Measurements from ENCODE around the gene BTBD2.
"Not testable (repeated sequence)": the region's sequence is repeated elsewhere in the genome, so short reads cannot be mapped to it uniquely, and the experiment has no call there.

The BTBD2 gene

DNA sequence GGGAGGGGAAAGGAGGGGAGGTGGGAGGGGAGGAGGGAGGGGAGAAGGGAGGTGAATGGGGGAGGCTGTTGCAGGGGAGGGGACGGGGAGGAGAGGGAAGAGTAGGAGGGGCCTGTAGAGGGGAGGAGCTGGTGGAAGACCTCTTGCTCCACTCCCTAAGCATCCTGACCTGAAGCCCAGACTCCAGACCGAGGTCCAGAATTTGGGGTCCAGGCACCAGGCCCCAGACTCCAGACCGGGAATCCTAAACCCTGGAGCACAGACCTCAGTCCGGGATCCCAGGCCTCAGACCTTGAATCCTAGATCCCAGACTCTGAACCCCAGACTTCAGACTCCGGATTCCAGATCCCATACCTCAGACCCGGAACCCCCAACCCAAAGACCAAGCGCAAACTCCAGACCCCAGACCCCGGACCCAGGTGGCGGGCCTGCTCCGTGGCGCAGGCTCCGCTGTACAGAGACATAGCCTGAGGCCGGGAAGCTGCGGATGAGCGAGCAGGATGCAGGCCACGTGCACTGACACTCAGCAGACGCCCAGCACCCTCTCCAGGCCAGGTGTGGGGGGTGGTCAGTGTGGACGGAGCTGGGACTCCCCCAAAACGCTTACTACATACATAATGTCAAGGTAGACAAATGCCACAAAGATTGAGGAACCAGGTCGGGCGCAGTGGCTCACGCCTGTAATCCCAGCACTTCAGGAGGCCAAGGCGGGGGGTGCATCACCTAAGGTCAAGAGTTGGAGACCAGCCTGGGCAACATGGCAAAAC is 710 bp upstream of the BTBD2 start:
- peak in 1 of 2 donors; percentile 32 for DNase-seq (ENCODE audit: low read depth in 2 of 2, low spot score in 1 of 2)

DNA sequence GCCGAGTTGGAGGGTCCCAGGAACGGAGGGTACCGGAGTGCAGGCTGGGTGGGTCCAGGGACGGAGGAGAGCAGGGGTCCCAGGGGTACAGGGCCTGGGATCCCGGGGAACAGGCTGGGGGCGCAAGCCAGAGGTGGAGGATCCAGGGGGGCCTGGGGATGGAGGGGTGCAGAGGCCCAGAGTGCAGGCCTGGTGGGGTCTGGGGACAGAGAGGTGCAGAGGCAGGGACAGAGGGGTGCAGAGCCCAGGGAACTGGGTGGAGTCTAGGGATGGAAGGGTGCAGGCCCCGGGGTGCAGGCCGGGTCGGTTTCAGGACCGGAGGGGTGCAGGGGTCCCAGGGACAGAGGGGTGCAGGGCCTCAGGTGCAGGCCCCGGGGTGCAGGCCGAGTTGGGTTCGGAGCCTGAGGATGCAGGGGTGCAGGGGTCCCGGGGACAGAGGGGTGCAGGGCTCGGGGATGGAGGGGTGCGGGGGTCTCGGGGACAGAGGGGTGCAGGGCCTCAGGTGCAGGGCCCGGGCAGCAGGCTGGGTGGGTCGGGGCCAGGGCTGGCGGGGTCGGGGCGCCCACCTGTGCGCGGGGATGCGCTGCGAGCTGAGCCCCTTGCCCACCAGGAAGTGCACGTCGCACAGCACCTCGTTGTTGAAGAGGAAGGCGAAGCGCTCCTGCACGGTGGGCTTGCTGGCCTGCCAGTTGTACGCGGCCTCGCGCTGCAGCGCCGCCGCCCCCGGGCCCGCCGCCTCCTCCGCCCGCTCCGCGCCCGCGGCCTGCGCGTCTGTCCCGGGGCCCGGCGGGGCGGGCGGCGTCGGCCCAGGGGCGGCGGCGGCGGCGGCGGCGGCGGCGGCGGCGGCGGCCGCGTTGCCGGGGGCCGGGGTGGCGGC is 545 bp downstream of the BTBD2 start:
- DNase-seq (ENCODE audit: low read depth in 2 of 2, low spot score in 1 of 2) = no peak

DNA sequence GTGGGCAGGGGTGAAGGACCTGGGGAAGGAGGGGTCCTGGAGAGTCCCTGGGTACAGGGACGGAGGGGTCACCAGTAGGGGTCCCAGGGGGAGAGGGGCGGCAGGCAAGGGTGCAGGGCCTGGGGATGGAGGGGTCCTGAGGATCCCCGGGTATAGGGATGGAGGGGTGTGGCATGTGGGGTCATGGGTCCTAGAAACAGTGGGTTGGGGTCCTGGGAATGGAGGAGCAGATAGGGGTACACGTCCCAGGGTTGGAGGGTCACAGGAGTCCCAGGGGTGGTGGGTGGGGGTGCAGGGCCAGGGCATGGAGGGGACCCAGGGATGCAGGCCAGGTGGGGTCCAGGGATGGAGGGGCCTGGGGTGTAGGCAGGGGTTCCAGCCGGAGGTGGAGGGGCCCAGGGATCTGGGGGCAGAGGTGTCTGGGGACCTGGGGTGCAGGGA is 1.4 kb downstream of the BTBD2 start:
- no peak for DNase-seq (ENCODE audit: low read depth in 2 of 2, low spot score in 1 of 2)

DNA sequence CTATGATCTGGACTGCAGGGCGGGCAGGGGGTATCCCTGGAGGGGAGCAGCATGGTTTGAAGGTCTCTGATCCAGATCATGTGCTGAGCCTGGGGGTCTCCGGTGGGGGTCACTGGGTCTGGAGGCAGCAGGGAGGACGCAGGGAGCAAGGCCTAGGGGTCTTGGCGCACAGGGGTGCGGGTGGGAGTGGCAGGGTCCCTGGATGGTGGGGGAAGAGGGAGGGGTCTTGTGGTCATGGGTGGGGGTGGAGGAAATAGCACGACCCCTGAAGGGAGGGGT is 1.9 kb downstream of the BTBD2 start:
- DNase-seq (ENCODE audit: low read depth in 2 of 2, low spot score in 1 of 2) = no peak

DNA sequence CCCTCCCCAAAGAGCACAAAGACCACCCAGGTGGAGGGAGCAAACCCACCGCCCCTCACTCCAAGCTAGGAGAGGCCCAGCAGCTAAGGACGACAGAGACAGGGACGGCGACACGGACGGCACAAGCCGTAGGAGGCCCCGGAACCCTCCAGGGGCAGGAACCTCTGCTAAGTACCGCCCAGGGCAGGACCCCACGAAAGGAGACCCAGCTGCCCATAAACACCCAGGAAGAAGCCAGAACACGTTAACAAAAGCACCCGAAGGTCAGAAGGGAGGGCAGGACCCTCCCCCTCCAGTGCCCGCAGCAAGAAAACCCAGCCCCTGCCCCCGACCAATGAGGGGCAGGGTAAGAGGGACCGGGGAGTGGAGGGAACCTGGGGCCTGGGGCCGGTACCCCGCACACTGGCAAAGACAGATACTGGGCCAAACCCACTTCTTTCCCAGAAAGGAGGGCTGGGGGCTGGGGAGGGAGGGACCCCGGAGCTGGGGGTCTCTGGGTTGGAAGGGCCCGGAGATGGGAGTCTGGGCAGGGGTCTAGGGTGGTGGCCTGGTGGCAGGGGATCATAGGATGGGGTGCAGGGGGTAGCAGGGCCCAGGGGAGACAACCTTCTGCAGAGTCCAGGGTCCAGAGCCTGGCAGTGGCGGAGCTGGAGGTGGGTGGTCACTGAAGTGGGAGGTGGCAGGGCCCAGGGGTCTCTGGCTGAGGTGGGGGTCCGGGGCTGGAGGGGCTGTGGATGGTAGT is 2.4 kb downstream of the BTBD2 start:
- no peak for DNase-seq (ENCODE audit: low read depth in 2 of 2, low spot score in 1 of 2)

DNA sequence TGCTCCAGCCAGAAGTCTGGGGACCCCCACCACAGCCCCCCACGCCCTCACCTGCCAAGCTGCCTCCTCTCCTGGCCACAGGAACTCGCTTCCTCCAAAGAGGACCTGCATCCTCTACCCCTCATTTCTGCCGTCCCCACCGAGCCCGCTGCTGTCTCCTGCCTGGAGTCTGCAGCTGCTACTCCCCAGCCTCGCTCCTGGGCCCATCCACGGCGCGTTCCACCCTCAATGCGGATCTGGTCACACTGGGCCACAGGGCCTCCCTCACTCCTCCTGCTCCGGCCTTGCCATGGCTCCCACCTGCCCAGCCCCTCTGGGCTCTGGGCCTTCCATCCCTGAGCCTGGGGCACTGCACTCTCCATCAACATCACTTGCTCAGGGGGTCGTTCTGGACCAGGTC is 4.3 kb downstream of the BTBD2 start:
- no peak for DNase-seq (ENCODE audit: low read depth in 2 of 2, low spot score in 1 of 2)

DNA sequence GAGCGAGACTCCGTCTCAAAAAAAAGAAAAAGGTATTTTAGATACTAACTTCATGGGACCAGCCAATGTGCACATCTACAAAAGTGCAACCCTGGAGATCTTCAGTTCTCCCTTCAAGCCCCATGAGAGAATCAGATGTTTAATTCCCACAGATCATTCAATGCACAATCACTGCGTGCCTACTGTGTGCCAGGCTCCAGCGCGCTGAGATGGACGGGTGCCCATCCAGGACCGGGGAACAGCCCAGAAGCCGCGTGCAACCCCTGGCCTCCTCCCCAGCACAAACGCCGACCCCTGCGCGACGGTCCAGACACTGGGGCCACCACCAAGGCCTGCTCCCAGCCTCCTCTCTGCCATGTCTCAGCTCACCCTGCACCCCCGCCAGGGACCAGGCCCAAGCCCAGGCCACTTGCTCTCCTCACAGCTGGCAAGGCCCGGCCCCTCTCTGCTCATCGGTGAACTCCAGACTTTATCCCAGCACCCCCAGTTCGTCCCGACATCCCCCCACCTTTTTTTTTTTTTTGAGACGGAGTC is 5.3 kb downstream of the BTBD2 start:
- no peak for DNase-seq (ENCODE audit: low read depth in 2 of 2, low spot score in 1 of 2)

DNA sequence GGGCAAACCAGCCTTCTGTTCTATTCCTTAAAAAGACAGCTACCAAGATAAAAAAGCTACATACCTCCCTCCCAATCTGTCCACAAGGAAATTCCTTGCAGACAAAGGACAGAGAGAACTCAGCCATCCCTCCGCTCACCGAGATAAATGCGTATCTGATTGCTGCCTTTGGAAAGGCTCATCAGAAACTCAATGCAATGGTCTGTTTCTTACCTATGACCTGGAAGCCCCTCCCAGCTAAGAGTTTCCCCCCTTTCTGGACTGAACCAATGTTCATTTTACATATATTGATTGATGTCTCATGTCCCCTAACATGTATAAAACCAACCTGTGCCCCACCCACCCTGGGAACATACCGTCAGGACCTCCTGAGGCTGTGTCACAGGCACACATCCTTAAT is 11.6 kb downstream of the BTBD2 start:
- no peak for DNase-seq (ENCODE audit: low read depth in 2 of 2, low spot score in 1 of 2)

DNA sequence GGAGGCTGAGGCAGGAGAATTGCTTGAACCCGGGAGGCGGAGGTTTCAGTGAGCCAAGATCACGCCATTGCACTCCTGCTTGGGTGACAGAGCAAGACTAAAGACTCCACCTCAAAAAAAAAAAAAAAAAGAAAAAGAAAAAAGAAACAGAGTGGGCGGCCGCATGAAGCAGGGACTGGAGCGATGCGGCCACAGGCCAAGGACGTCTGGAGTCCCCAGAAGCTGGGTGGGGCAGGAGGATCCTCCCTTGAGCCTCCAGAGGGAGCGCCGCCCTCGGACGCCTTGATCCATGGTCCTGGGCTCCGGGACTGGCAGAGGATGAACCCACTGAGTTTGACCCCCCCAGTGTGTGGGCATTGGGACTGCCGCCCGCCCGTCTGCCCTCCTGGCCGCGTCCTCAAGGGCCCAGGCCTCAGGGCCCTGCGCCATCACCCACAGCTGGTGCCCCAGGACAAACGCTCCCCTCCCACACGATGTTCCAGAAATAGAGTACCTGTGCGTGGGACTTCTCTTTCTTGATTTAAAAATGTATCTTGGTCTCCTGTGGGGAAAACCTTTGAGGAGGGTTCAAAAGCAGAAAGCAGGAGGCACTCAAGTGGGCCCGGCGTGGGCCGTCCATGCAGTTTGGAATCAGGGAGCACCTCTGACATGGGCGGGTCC is 15.5 kb downstream of the BTBD2 start:
- no peak for DNase-seq (ENCODE audit: low read depth in 2 of 2, low spot score in 1 of 2)

DNA sequence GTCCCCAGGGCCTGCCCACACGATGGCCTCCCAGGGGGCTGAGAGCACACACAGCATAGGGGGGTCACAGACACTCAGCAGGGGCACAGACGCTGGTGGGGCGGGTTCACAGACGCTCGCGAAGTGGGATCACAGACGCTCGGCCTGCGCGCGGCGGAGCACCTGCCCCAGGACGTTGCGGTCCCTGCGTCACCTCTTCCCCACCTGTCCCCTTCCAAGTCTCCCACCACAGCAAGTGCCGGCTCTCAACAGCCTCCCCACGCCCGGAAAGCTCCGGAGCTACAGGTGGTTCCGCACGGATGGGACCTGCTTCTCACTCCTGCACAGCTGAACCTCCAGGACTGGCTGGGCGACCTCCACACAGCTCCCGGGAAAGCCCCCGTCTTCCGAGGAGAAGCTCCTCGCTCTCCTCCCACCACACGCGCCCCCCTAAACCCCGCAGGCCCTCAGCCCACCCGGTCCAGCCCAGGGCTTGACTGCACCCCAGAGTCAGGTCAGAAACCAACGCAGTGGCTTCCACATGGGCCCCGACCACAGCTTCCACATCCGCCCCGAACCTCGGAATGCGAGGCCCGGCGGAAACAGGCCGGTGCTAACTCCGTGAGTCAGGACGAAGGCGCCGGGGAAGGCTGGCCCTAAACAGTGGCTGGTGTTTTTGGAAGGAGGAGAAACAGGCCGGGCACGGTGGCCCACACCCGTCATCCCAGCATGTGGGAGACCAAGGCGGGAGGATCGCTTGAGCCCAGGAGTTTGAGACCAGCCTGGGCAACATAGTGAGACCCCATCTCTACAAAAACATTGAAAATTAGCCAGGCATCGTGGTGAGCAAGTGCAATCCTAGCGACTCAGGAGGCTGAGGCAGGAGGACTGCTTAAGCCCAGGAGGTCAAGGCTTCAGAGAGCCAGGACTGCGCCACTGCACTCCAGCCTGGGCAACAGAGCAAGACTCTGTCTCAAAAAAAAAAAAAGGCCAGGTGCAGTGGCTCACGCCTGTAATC is 16.5 kb downstream of the BTBD2 start:
- no peak for DNase-seq (ENCODE audit: low read depth in 2 of 2, low spot score in 1 of 2)

DNA sequence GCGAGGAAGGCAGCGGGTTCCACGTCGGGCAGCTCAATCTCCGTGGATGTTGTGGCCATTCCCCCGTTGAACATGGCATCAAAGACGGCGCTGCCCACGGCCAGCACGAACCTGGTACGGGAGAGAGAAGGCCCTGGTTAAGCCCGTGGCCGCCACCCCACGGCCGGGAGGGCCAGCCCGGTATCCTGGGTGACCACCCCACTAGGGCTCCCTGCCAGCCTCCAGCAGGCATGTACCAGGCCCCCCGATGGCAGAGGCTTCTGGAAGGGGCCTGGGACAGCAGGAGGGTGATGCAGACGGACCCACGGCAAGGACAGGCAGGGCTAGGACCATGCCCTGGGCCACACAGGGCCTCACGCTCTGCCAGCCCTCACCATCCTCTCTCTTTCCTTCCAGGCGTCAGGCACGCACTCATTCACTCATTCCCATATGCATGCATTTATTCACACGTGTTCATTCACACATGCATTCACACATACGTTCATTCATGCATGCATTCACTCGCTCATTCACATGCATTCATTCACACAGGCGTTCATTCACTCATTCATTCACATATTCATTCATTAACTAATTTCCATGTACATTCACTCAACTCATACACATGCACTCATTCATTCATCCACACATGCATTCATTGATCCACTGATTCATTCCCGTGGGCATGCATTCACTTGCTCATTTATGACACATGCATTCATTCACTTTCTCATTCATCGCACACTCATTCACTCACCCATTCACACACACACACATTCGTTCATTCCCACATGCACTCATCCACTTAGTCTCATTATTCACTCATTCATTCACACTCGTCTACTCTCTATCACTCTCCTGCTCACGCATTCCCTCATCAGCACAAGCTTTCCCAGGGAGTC is 17.9 kb downstream of the BTBD2 start:
- DNase-seq (ENCODE audit: low read depth in 2 of 2, low spot score in 1 of 2) = no peak

DNA sequence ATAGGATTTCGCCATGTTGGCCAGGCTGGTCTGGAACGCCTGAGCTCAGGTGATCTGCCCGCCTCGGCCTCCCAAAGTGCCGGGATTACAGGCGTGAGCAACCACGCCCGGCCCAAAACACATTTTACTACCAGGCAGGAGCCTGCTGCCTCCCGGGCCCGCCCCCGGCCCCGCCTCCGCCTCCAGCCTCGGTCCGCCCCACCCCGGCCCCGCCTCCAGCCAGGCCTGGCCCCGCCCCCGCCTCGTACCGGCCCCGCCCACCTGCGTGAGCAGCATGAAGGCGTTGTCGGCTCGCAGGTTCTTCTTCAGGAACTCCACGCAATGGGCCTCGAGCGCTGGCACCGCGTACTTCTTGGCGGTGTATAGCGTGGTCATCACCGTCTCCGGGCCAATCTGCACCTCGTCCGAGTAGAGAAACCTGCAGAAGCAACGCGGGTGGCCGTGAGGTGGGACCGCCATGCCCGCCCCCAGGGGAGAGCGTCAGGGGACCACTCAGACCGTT is 22.7 kb downstream of the BTBD2 start:
- no peak for DNase-seq (ENCODE audit: low read depth in 2 of 2, low spot score in 1 of 2)

DNA sequence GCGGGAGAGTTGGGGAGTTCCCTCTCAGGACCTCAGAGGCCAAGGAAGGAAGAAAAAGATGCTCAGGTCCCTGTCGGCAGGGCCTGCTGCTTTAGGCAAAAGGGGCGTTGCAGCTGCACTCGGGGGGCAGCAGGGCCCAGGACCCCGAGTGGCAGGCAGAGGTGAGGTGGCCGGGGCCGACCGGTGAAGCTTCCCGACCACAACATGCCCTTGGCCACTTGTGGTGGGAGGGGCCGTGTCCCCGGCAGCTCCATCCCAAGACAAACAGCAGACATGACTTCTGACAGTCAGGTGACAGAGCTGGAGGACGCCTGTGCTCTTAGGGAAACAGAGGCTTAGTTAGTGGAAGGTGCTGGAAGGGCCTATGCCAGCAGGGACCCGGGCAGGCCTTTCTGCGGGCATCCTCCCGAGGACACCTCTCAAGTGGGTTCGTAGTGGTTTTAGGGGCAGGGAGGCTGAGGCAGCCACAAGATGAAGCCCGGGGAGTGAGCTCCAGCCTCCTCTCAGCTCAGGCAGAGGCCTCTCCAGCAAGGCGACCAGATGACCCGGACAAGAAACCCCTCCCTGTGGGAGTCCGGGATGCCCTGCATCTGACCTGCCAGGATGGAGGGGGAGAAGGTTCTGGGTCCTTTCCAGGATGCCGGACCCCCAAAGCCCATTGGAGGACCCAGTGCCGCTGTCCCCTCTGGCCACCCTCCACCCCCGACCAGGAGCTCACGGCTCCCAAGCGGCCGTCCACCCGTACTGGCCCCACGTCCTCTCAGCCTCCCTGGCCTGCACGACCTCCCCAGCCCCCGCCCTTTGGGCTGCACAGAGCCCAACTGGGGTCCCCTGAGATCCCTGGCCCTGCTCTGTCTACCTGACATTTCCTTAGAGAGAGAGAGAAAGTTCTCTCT is 24.2 kb downstream of the BTBD2 start:
- no peak for DNase-seq (ENCODE audit: low read depth in 2 of 2, low spot score in 1 of 2)

DNA sequence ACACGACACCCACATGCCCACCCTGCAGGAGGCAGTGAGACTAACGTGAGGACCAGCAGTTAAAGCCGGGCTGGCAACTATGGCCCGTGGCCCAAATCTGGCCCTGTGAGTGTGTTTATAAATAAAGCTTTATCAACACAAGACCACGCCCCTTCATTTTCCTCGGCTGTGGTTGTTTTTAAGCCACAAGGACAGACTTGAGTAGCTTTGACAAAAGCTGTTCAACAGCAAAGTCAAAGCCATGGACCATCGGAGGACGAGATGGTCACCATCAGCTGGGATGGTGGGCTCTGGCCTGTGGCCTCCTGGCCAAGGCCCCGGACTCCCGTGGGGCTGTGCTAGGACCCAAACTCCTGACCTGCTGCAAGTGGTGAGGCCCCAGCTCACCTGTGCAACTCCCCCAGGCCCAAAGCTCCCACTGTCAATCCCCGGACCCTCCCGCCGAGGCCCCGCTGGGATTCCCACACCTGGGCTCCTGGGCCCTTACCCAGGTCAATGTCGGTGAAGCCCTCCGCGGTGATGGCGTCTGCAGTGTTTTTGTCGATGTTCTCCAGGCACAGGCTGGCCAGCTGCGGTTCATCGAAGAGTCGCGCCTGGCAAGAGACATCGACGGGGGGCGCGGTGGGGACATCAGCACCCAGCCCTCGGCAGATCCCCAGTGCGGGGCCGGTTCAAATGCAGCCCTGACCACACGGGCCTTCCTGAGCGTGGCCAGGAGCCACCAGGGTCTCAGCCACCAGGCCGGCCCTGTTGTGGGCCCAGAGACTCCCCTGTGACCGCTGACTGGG is 25.1 kb downstream of the BTBD2 start:
- no peak for DNase-seq (ENCODE audit: low read depth in 2 of 2, low spot score in 1 of 2)

DNA sequence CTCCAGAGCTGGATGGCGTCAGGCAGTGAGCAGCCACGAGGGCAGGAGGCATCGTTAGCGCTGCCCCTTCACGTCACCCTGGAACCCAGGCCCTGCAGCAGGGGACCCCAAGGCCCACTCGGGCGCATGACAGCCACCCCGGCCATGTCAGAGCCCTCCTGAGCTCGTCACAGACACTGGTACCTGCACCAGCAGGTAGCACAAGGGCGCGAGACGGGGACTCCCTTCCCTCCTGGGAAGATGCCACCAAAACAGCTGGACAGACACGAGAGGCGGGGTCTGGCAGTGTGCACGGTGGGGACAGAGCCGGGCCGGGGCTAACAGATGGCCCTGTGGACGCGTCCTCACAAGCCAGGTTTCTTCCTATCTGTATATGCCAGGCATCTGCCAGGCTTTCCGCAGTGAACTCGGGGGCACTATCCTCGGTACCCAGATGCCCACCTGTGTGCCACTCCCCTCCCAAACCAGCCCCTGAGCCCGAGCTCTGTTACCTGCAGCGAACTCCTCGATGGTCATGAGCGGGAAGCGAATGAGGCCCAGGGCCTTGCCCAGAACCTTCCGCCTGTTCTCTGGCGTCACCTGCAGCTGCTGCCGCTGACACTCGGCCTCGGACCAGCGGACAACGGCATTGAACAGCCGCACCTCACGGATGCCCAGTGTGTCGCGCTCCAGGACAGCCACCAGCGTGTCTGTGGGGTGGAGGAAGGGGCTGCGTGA is 25.8 kb downstream of the BTBD2 start:
- no peak for DNase-seq (ENCODE audit: low read depth in 2 of 2, low spot score in 1 of 2)

DNA sequence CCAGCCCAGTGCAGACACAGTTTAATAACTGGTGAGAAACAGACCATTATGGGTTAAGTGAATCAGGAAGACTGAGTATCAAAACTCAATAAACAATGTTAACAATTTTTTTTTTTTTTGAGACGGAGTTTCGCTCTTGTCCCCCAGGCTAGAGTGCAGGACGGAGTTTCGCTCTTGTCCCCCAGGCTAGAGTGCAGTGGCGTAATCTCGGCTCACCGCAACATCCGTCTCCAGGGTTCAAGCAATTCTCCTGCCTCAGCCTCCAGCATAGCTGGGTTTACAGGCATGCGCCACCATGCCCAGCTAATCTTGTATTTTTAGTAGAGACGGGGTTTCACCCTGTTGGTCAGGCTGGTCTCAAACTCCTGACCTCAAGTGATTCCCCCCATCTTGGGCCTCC is 27.1 kb downstream of the BTBD2 start:
- DNase-seq (ENCODE audit: low read depth in 2 of 2, low spot score in 1 of 2) = not testable (repeated sequence)
